ENCODE results near the gene GPR162.

The GPR162 gene

GRCh38 chr12:6788972-6789924, 32.4 kb upstream of the GPR162 start, which contains the start of gene CD4:
Gene CD4 (plus strand): TSS chr12:6789528. CDS start chr12:6800139, 10,611 bp downstream.
- DNase-seq (ENCODE audit: low spot score) = no peak

- no peak for DNase-seq (ENCODE audit: low spot score)
These were observed 31.0 kb upstream of the GPR162 start for GRCh38 chr12:6790496-6791150.

GRCh38 chr12:6791931-6792520, 29.6 kb upstream of the GPR162 start:
- no peak for DNase-seq (ENCODE audit: low spot score)

GRCh38 chr12:6792522-6793201, 29.0 kb upstream of the GPR162 start:
- no peak for DNase-seq (ENCODE audit: low spot score)

- DNase-seq (ENCODE audit: low spot score) = no peak
These were observed 26.5 kb upstream of the GPR162 start for GRCh38 chr12:6795088-6795487.

- DNase-seq (ENCODE audit: low spot score) = no peak
These were observed 25.0 kb upstream of the GPR162 start for GRCh38 chr12:6796576-6796975.

GRCh38 chr12:6799147-6799546, 22.5 kb upstream of the GPR162 start:
- no peak for DNase-seq (ENCODE audit: low spot score)

- DNase-seq (ENCODE audit: low spot score) = no peak
These were observed 14.5 kb upstream of the GPR162 start for GRCh38 chr12:6807170-6807569.

GRCh38 chr12:6809056-6809455, 12.6 kb upstream of the GPR162 start:
- DNase-seq (ENCODE audit: low spot score) = no peak

- no peak for DNase-seq (ENCODE audit: low spot score)
These were observed 10.9 kb upstream of the GPR162 start for GRCh38 chr12:6810758-6811157.

GRCh38 chr12:6813363-6813762, 8.3 kb upstream of the GPR162 start:
- no peak for DNase-seq (ENCODE audit: low spot score)

GRCh38 chr12:6816598-6816997, 5.0 kb upstream of the GPR162 start:
- no peak for DNase-seq (ENCODE audit: low spot score)

GRCh38 chr12:6817098-6817497, 4.5 kb upstream of the GPR162 start:
- no peak for DNase-seq (ENCODE audit: low spot score)

GRCh38 chr12:6817662-6818157, 3.9 kb upstream of the GPR162 start:
- DNase-seq (ENCODE audit: low spot score) = no peak

- DNase-seq (ENCODE audit: low spot score) = no peak
These were observed 3.4 kb upstream of the GPR162 start for GRCh38 chr12:6818222-6818621.

GRCh38 chr12:6818645-6819044, 3.0 kb upstream of the GPR162 start:
- no peak for DNase-seq (ENCODE audit: low spot score)

- no peak for DNase-seq (ENCODE audit: low spot score)
These were observed 2.3 kb upstream of the GPR162 start for GRCh38 chr12:6819106-6820030.

GRCh38 chr12:6820166-6820565, 1.5 kb upstream of the GPR162 start:
- no peak for DNase-seq (ENCODE audit: low spot score)

GRCh38 chr12:6822426-6823135, 960 bp downstream of the GPR162 start:
- no peak for DNase-seq (ENCODE audit: low spot score)

Measured in GM03348 (cell line).